RWPE1 (cell line): ENCODE results near the gene COX14.
A peak's percentile ranks its signal among the peaks of the same experiment; 100 is the strongest.
"Not testable (repeated sequence)": the region's sequence is repeated elsewhere in the genome, so short reads cannot be mapped to it uniquely, and the experiment has no call there.

ENCODE experiments used
- CTCF ChIA-PET: fragments of 350-600 bp; sonication (Branson Sonifier 250); formaldehyde crosslinking; extraction: SDS; loops from one replicate; lab custom pipeline; 2021; lab: Yijun Ruan, JAX
- POLR2A ChIA-PET: fragments of 400-600 bp; formaldehyde crosslinking; extraction: SDS; loops from one replicate; lab custom pipeline; 2020; ENCODE audit warnings: antibody characterized with exemption; ENCODE audit not compliant: low non-redundant PET; lab: Yijun Ruan, JAX
- DNase-seq: peaks from one replicate; pipeline ENCODE4 v3.0.0; 2012; ENCODE audit warnings: low spot score
- H3K27ac ChIP-seq: fragments of 450-650 bp; 2 replicates; pipeline ENCODE4 v1.5.1; 2017
- TF ChIP-seq, protein P1 (sequence below): fragments of 450-650 bp; conservative IDR thresholded peaks from 2 replicates; pipeline ENCODE4 v1.5.1; 2017; ENCODE audit warnings: low read depth, mild to moderate bottlenecking

The COX14 gene

DNA sequence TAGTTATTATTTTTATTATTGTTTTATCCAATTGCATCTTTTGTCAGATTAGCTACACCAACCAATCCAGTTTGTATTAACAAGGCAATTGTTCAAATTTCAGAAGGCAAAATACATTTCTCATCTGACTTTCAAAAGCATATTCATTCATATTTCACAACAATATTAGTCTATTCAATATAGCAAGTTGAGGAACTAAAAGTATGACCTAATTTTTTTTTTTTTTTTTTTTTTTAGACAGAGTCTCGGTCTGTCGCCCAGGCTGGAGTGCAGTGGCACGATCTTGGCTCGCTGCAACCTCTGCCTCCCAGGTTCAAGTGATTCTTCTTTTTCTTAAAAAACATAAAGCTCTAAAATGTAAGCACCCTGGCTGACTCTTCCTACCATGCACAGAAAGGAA, 17.3 kb downstream of the COX14 start:
- ChIA-PET POLR2A (interaction anchor here (0.7 kb wide), 1 partner anchor 43 kb away, joined by 7 read pairs; no protein-coding TSS in a partner anchor), CTCF (interaction anchor here (0.6 to 1.6 kb wide), 2 partner anchors 14 to 46 kb away, joined by 4 to 6 read pairs; no protein-coding TSS in a partner anchor)

DNA sequence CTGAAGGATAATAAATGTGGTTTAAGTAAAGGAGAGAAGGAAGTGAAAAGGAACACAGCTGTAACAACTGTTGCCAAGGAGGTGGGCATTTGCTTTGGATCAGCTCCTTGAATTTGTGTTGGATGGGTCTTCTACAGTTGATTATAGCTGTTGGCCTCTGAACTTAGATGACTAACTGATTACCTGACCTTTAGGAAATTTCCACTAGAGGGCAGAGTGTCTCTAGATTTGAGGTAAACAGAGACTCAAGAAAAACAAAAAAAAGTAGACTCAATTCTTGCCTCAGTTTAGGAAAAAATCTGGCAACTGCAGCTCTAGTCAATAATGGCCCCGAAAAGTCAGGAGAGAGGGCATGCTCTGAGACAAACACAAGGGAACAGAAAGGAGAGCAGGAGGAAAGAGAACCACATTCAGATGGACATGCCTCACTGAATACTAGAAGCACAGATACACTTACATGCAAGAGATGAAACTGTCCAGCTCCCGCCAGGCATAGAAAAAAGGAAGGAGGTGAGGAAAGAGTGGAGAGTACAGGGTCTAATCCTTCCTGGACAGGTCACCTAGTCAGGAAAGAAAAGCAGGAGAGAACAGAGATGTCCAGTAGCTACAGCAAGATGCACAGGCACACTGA, 20.6 kb downstream of the COX14 start:
- TF ChIP-seq, protein P1, sequence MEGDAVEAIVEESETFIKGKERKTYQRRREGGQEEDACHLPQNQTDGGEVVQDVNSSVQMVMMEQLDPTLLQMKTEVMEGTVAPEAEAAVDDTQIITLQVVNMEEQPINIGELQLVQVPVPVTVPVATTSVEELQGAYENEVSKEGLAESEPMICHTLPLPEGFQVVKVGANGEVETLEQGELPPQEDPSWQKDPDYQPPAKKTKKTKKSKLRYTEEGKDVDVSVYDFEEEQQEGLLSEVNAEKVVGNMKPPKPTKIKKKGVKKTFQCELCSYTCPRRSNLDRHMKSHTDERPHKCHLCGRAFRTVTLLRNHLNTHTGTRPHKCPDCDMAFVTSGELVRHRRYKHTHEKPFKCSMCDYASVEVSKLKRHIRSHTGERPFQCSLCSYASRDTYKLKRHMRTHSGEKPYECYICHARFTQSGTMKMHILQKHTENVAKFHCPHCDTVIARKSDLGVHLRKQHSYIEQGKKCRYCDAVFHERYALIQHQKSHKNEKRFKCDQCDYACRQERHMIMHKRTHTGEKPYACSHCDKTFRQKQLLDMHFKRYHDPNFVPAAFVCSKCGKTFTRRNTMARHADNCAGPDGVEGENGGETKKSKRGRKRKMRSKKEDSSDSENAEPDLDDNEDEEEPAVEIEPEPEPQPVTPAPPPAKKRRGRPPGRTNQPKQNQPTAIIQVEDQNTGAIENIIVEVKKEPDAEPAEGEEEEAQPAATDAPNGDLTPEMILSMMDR = 0 out of 2 replicates have a peak, but pooled peaks have one; percentile 50
- DNase-seq = no peak
- CTCF ChIA-PET = interaction anchor here (0.6 to 1.0 kb wide), 10 partner anchors 9 to 226 kb away, joined by 3 to 5 read pairs (median 3); no protein-coding TSS in a partner anchor
- no peak overlapping the region for H3K27ac ChIP-seq
- POLR2A ChIA-PET = no interaction called here

More for the DNA sequence above, 17.3 kb downstream of the COX14 start:
- TF ChIP-seq, protein P1 = no peak
- H3K27ac ChIP-seq = no peak overlapping the region
- DNase-seq = no peak

DNA sequence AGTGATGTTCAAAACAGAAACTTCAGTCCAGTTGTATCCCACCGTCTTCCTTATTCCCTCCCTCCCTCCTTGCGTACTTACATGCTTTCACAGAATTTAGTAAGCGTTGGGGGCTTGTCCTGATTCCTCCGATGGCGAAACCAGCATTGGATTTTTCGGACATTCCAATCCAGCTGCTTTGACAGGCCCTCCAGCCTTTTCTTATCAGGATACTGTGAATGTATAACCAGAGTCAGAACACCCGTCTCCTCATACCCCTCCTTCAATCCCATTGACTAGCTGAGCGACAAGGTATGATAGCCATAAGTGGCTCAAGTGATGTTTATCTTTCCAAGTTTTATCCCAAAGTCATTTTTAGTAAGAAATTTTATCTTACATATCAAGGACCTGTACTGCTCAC, 31.0 kb downstream of the COX14 start:
- no peak for DNase-seq
- POLR2A ChIA-PET = no interaction called here
- CTCF ChIA-PET = interaction anchor here (0.6 kb wide), 1 partner anchor 80 kb away, joined by 4 read pairs; no protein-coding TSS in a partner anchor

DNA sequence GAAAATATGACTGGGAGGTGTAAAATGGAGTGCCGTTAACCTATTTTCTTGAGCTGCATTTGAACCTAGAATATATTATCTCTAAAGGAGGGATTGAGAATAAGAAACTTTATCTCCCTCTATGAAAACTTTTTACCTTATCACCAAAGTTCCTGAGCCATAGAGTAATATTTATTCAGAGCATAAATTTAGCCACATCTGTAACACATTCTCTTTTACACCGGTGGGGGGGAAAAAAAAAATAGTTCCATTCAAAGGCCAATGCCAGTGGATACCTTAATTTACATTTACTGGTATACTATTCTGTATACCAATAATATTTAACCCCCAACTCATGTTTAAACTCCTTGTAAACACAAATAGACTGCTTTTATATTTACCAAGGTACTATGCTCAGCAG, 33.4 kb downstream of the COX14 start:
- TF ChIP-seq, protein P1 = no peak
- POLR2A ChIA-PET = no interaction called here
- no peak overlapping the region for H3K27ac ChIP-seq
- no peak for DNase-seq
- CTCF ChIA-PET = interaction anchor here (1.4 kb wide), 1 partner anchor 33 kb away, joined by 3 read pairs; the partner anchor contains the start of gene COX14

More for the DNA sequence above, 31.0 kb downstream of the COX14 start:
- TF ChIP-seq, protein P1 = no peak
- no peak overlapping the region for H3K27ac ChIP-seq

DNA sequence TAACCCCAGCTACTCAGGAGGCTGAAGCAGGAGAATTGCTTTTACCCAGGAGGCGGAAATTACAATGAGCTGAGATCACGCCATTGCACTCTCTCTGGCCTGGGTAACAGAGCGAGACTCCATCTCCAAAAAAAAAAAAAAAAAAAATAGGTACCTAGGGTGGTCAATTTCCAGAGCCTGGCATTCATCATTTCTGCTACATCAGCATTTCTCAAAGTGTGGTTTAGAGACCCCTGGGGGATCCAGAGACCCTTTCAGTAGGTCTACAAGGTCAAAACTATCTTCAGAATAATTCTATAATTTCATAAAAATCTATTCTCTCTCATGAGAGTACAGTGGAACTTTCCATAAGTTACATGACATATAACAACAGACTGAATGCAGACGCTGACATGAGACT, 35.2 kb downstream of the COX14 start:
- ChIA-PET POLR2A (interaction anchor here (0.8 kb wide), 1 partner anchor 31 kb away, joined by 5 read pairs; no protein-coding TSS in a partner anchor), CTCF (no interaction called here)
- DNase-seq = no peak
- no peak overlapping the region for H3K27ac ChIP-seq
- TF ChIP-seq, protein P1 = no peak

DNA sequence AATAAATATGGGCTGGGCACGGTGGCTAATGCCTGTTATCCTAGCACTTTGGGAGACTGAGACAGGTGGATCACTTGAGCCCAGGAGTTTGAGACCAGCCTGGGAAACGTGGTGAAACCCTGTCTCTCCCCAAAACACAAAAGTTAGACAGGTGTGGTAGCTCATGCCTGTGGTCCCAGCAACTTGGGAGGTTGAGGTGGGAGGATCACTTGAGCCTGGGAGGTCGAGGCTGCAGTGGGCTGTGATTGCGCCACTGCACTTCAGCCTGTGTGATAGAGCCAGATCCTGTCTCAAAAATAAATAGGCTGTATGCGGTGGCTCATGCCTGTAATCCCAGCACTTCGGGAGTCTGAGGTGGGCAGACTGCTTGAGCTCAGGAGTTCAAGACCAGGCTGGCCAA, 36.0 kb downstream of the COX14 start:
- DNase-seq, POLR2A ChIA-PET, H3K27ac ChIP-seq: not testable (repeated sequence)
- CTCF ChIA-PET = interaction anchor here (0.6 kb wide), 1 partner anchor 1054 kb away, joined by 3 read pairs; no protein-coding TSS in a partner anchor

DNA sequence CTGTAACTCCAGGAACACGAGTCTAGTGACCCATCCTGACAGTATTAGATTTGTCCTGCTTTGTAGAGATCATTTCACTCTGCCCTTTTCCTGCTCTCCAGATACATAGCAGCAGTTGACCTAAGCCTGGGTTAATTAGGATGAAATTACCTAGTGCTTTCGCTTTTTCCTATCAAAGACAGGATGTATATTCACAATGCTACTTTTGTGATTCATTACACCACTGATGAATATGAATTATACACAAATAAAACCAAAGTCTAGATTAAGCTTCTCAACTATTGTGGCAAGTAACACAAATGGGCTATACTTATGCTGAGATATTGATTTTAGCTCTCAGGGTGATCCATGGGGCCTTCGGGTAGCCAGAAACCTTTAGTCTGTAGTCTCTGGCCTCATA, 37.3 kb downstream of the COX14 start:
- no peak for DNase-seq
- TF ChIP-seq, protein P1 = no peak
- no peak overlapping the region for H3K27ac ChIP-seq
- POLR2A ChIA-PET = no interaction called here
- CTCF ChIA-PET = interaction anchor here (0.7 to 1.1 kb wide), 2 partner anchors 12 to 19 kb away, joined by 3 to 6 read pairs; no protein-coding TSS in a partner anchor
